Gastroesophageal sphincter (tissue), 4 donors: ENCODE data around the gene CELA3A. TPM values are rescaled to one million over a fixed set of nuclear protein-coding genes. Genes with fewer than 3 reads are reported as not detected.
"Not testable (repeated sequence)": the region's sequence is repeated elsewhere in the genome, so short reads cannot be mapped to it uniquely, and the experiment has no call there.

ENCODE experiments used
- ATAC-seq: fragments of 150-250 bp; one replicate; pipeline ENCODE4 v1.9.1; 2016; ENCODE audit warnings: mild to moderate bottlenecking, moderate library complexity
- H3K27ac ChIP-seq, 4 donors: fragments of 200-600 bp; sonication (generic) in 3 of 4; 1 replicate in 3 of 4; 2 replicates in 1 of 4; pipeline ENCODE4 v1.5.1; 2016 to 2019
- H3K27me3 ChIP-seq: fragments of 200-600 bp; sonication (generic); one replicate; pipeline ENCODE4 v1.5.1; 2019
- H3K36me3 ChIP-seq, 2 donors: fragments of 200-600 bp; sonication (generic); one replicate each; pipeline ENCODE4 v1.5.1; 2019; ENCODE audit warnings: control low read depth in 1 of 2
- H3K4me1 ChIP-seq, 3 donors: fragments of 200-600 bp; sonication (generic); 1 replicate in 2 of 3; 2 replicates in 1 of 3; pipeline ENCODE4 v1.5.1; 2016 to 2019; ENCODE audit warnings: control low read depth in 2 of 3
- H3K4me3 ChIP-seq, 2 donors: fragments of 200-600 bp; sonication (generic); one replicate each; pipeline ENCODE4 v1.5.1; 2019; ENCODE audit warnings: mild to moderate bottlenecking in 1 of 2, moderate library complexity in 1 of 2
- H3K9me3 ChIP-seq, 3 donors: fragments of 200-600 bp; sonication (generic); one replicate each; pipeline ENCODE4 v1.5.1; 2017 to 2019; ENCODE audit warnings: control low read depth in 2 of 3
- WGBS, 2 donors: methylation state at CpG; one replicate each; pipeline ENCODE4 v1.1.5; 2018; ENCODE audit warnings: low coverage in 1 of 2; 5-methylcytosine and 5-hydroxymethylcytosine counted together
- total RNA-seq, 4 donors: library from RNA; depleted of rRNA; stranded (reverse); fragments of >200 nt; gene quantifications; one replicate each; pipeline ENCODE4 v1.1.0, GENCODE V29; 2016

CELA3A gene
- total RNA-seq, 4 donors from 2014 or later: not detected

DNA sequence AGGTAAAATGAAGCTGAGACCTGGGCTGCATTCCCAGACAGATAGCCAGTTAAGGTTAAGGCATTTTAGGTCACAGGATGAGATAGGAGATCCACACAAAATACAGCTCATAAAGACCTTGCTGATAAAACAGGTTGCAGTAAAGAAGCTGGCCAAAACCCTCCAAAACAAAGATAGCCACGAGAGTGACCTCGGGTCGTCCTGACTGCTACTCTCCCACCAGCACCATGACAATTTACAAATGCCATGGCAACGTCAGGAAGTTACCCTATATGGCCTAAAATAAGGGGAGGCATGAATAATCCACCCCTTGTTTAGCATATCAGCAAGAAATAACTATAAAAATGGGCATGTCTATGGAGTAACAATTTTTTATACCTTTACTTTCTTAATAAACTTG lies 30.9 kb upstream of the CELA3A start:
- H3K4me3 ChIP-seq, H3K36me3 ChIP-seq, H3K27ac ChIP-seq, ATAC-seq, H3K4me1 ChIP-seq, H3K9me3 ChIP-seq, H3K27me3 ChIP-seq: not testable (repeated sequence)
- WGBS, 2 donors: 44 to 66% methylated on average over 4 of the region's 4 CpGs

DNA sequence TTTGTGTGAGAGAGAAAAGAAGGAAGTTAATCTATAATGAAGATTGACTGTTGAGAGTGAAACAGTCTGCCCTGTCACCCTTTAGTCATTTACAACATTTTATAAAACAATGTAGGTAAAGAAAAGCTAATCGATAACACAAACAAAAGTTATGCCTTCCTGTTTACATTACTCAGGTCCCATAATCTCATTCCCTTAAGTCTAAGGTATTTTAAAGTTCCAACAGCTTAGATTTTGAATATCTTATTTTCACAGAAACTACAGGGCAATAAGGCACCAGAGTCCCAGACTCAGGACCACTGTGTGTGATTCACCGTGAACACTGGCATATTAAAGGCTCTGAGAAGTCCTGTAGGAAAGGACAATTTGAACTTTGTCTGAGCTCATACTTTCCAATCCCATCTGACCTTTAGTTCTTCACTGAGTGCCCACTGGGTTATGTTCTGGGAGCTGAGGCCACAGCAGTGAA lies 28.4 kb upstream of the CELA3A start:
- H3K27me3 ChIP-seq, H3K4me3 ChIP-seq, H3K4me1 ChIP-seq, H3K36me3 ChIP-seq, H3K9me3 ChIP-seq, H3K27ac ChIP-seq, ATAC-seq: not testable (repeated sequence)
- 39 to 64% methylated on average over 2 of the region's 2 CpGs for WGBS, 2 donors

DNA sequence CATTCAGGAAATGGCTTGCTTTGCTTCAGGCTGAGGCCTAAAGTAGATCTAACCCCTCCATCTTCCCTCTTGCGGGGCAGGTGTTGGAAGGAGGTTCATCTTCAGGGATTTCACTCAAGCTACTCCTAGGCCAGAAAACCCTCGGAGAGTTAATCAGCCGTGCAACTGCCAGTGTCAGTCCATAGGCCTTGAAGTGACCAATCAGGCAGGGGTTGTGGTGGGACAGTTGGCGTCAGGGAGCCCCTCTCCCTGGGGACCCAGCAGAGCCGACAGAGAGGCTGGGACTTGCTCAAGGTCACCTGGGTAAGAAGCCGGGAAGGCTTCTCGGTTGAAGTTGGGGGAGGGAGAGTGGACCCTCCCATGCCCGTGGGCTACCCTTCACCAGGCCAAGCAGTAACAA lies 27.5 kb upstream of the CELA3A start:
- not testable (repeated sequence) for H3K27me3 ChIP-seq, ATAC-seq, H3K27ac ChIP-seq, H3K4me3 ChIP-seq, H3K9me3 ChIP-seq, H3K4me1 ChIP-seq, H3K36me3 ChIP-seq
- 71 to 92% methylated on average over 1 to 2 of the region's 8 CpGs for WGBS, 2 donors

DNA sequence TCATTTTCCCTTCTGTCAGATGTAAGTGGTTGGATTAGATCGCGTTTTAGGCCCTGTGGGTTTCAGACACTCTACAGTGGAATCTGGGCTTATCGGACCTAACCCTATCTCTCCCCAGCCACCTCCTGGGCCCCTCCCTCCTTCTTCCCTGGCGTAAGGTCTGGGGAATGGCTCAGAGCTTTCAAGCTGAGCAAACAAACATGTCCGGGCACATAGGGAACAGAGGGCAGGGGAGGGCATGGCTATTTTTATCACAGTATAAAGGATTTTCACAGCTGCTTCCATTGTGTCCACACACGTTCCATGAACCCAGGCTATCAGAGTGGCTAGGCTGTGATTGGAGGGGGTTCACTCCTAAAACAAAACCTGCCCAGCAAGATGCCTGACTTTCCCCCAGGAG lies 26.8 kb upstream of the CELA3A start:
- not testable (repeated sequence) for H3K4me1 ChIP-seq, H3K9me3 ChIP-seq, H3K27me3 ChIP-seq, H3K36me3 ChIP-seq, H3K27ac ChIP-seq, H3K4me3 ChIP-seq
- ATAC-seq: peak; percentile 25
- WGBS, 2 donors: 33% methylated on average over 1 of the region's 6 CpGs; no CpG with 5 or more reads in 1 of the 2 donors

DNA sequence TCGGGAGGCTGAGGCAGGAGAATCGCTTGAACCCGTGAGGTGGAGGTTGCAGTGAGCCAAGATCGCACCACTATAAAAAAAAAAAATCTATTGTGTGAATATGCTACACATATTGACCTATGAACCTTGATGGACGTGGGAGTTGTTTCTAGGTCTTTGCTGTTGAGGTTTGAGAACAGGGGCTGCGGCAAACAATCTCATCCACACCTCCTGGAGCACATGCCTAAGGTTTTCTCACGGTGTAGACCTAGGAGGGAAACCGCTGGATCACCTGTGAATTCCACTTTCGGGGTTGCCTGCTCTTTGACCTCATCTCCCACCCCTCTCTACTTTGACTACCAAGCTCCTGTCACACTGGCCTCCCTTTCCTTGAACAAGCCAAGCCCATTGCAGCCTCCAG lies 26.2 kb upstream of the CELA3A start:
- 89 to 100% methylated on average over 4 to 7 of the region's 9 CpGs for WGBS, 2 donors
- H3K36me3 ChIP-seq, H3K4me3 ChIP-seq, H3K27me3 ChIP-seq, ATAC-seq, H3K27ac ChIP-seq, H3K4me1 ChIP-seq, H3K9me3 ChIP-seq: not testable (repeated sequence)

DNA sequence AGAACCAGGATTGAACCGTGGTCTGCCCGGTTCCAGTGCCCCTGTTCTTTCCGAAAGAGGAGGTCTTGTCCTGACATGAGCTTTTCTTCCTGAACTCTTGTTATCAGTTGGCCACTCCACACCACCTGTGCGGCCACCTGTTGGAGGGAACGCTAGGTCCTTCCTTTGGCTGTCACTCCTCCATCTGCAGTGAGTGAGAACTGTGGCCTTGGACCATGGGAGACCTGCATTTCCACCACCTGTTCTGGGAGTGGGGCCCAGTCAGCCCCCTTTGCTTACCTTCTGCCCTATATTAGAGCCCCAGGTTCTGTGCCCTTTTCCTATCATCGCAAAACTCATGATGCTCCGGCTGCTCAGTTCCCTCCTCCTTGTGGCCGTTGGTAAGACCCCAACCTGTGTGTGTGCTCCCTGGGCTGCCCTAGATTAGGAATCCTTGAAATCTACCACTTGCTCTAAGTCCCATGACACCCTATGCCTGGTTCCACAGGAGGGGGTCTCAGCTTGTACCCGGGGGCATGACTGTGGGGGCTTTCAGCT lies 24.7 kb upstream of the CELA3A start, which contains the start of gene CELA3B:
Gene CELA3B, plus strand, starts transcription at position 320 of the 537 bp plus-strand sequence. Its CDS starts 18 bp downstream, at position 338.
- H3K4me3 ChIP-seq, H3K9me3 ChIP-seq, H3K27ac ChIP-seq, ATAC-seq, H3K36me3 ChIP-seq, H3K27me3 ChIP-seq, H3K4me1 ChIP-seq: not testable (repeated sequence)
- 87 to 90% methylated on average over 2 to 7 of the region's 9 CpGs for WGBS, 2 donors

DNA sequence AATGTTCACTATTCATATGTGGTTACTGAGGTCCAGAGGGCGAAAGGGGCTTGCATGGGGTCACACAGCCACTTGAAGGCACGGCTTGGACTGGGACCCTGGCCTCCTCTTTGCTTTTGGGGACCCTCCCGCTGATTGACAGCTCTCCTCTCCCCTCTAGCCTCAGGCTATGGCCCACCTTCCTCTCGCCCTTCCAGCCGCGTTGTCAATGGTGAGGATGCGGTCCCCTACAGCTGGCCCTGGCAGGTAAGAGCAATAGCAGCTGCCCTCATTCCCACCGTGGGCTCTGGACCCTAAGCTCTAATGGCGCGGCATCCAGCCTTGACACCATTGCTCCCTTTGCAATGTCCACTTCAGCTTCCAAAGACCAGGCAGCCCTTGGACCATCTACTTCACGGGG lies 23.2 kb upstream of the CELA3A start:
- H3K36me3 ChIP-seq, H3K4me1 ChIP-seq, ATAC-seq, H3K9me3 ChIP-seq, H3K27me3 ChIP-seq, H3K4me3 ChIP-seq, H3K27ac ChIP-seq: not testable (repeated sequence)
- 60% methylated on average over 1 of the region's 11 CpGs; no CpG with 5 or more reads in 1 of the 2 donors for WGBS, 2 donors

DNA sequence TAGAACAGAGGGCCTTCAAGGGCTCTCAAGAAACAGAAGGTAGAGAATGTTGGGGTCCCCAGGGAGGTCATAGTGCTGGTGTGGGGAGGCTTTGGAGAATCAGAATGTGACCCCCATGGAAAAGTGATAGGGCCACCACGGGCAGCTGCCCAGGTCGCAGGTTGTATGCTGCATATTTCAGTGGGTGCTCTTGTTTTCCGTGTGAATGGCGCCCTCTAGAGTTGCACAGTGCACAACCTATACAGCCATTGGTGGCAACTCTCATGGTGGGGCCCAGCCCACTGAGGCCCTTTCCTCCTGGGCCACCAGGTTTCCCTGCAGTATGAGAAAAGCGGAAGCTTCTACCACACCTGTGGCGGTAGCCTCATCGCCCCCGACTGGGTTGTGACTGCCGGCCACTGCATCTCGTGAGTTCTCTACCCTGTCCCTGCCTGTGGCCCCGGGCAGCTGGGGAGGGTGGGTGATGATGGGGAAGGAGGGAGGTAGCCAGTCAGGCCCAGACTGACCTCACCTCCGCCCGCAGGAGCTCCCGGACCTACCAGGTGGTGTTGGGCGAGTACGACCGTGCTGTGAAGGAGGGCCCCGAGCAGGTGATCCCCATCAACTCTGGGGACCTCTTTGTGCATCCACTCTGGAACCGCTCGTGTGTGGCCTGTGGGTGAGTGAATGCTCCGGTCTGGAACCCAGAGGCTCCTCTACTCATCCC lies 20.8 kb upstream of the CELA3A start:
- ATAC-seq, H3K4me3 ChIP-seq, H3K36me3 ChIP-seq, H3K9me3 ChIP-seq, H3K4me1 ChIP-seq, H3K27ac ChIP-seq, H3K27me3 ChIP-seq: not testable (repeated sequence)
- WGBS, 2 donors: 47% methylated on average over 3 of the region's 21 CpGs; no CpG with 5 or more reads in 1 of the 2 donors

DNA sequence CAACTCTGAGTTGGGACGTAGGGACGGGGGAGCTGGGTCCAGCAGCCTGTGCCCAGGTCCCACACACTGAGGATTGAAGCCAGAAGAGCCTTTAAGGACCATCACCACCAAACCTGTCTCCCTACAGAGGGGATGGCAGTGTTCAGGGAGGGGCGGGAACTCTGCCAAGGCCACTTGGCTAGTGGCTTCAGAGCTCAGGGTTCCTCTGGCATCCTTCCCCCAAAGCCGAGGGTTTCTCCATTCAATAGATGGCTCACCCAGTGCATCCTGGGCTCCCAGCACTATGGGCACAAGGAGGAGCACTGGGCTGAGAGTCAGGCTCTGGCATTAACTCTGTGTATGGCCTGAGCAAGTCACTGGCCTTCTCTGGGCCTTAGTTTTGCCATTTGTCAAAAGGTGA lies 20.2 kb upstream of the CELA3A start:
- H3K27me3 ChIP-seq, H3K4me3 ChIP-seq, H3K4me1 ChIP-seq, H3K9me3 ChIP-seq, H3K27ac ChIP-seq, H3K36me3 ChIP-seq, ATAC-seq: not testable (repeated sequence)
- WGBS, 2 donors: no CpG with 5 or more reads among the region's 4 CpGs

DNA sequence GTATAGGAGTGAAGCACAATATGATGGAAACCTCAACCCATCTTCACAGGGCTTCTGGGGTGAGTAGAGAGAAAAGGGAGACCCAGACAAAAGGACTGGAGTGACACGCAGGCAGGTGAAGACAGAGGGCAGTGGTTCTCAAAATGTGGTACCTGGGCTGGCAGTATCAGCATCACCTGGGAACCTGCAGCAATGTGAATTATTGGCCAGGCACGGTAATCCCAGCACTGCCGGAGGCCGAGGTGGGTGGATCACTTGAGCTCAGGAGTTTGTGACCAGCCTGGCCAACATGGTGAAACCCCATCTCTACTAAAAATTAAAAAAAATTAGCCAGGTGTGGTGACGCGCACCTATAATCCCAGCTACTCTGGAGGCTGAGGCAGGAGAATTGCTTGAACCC lies 19.3 kb upstream of the CELA3A start:
- 57 to 100% methylated on average over 2 to 6 of the region's 6 CpGs for WGBS, 2 donors
- not testable (repeated sequence) for ATAC-seq, H3K4me1 ChIP-seq, H3K27ac ChIP-seq, H3K36me3 ChIP-seq, H3K4me3 ChIP-seq, H3K27me3 ChIP-seq, H3K9me3 ChIP-seq

DNA sequence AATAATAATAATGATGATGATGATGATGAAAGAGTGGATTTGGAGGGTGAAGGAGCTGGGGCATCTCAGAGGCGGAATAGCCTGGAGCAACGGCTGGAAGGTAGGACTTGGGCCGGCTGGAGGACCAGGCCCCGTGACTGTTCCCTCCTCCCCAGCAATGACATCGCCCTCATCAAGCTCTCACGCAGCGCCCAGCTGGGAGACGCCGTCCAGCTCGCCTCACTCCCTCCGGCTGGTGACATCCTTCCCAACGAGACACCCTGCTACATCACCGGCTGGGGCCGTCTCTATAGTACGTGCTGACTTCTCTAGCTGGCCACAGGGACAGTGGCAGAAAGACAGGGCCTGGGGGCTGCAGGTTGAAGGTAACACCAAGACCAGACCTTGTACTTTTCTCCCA lies 17.9 kb upstream of the CELA3A start:
- 100% methylated on average over 1 of the region's 15 CpGs; no CpG with 5 or more reads in 1 of the 2 donors for WGBS, 2 donors
- not testable (repeated sequence) for H3K27ac ChIP-seq, H3K4me1 ChIP-seq, H3K9me3 ChIP-seq, H3K27me3 ChIP-seq, H3K4me3 ChIP-seq, H3K36me3 ChIP-seq, ATAC-seq

DNA sequence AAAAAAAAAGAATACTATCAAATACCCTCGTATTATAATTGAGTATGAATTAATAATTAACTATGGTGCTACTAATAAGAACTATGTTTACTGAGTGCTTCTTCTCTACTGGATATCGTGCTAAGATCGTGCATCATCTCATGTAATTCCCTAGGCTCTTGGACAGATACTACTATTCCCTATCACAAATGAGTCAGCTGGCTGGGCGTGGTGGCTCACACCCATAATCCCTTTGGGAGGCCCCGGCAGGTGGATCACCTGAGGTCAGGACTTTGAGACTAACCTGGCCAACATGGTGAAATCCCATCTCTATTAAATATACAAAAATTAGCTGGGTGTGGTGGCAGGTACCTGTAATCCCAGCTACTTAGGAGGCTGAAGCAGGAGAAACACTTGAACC lies 15.6 kb upstream of the CELA3A start:
- not testable (repeated sequence) for H3K27me3 ChIP-seq, H3K9me3 ChIP-seq, ATAC-seq, H3K27ac ChIP-seq, H3K4me1 ChIP-seq, H3K4me3 ChIP-seq, H3K36me3 ChIP-seq
- WGBS, 2 donors: no CpG with 5 or more reads among the region's 5 CpGs

DNA sequence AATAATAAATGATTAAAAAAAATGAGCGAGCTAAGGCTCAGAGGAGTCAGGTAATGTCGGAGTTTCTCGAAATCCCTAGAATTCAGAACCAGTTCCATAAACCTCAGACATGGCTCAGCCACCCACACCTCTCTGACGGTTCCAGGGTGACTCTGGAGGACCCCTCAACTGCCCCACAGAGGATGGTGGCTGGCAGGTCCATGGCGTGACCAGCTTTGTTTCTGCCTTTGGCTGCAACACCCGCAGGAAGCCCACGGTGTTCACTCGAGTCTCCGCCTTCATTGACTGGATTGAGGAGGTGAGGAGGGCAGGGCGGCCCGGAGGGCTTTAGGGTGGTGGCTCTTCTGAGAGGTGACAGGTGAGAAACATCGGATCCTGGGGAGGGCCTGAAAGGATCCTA lies 15.1 kb upstream of the CELA3A start:
- H3K27me3 ChIP-seq, ATAC-seq, H3K27ac ChIP-seq, H3K36me3 ChIP-seq, H3K9me3 ChIP-seq, H3K4me1 ChIP-seq, H3K4me3 ChIP-seq: not testable (repeated sequence)
- 78 to 100% methylated on average over 3 to 7 of the region's 12 CpGs for WGBS, 2 donors
